GM21367 (cell line): ENCODE results near the gene TOMM7.
"Not testable (repeated sequence)": the region's sequence is repeated elsewhere in the genome, so short reads cannot be mapped to it uniquely, and the experiment has no call there.

Source experiments
- ATAC-seq: cut with Tn5 transposase; IDR thresholded peaks from one replicate; pipeline ENCODE4 v1.9.1; 2021; ENCODE audit not compliant: unreplicated experiment

Gene TOMM7

GRCh38 chr7:22854158-22855048 is 31.8 kb upstream of the TOMM7 start:
- ATAC-seq: peak; percentile 66

GRCh38 chr7:22853674-22854157 is 31.1 kb upstream of the TOMM7 start:
- ATAC-seq: peak; percentile 21

- no peak for ATAC-seq
Measured at GRCh38 chr7:22853138-22853537, 30.5 kb upstream of the TOMM7 start.

- ATAC-seq: no peak
Measured at GRCh38 chr7:22851145-22851544, 28.5 kb upstream of the TOMM7 start.

GRCh38 chr7:22850394-22850793 is 27.7 kb upstream of the TOMM7 start:
- ATAC-seq: not testable (repeated sequence)

GRCh38 chr7:22849662-22850061 is 27.0 kb upstream of the TOMM7 start:
- ATAC-seq: no peak

- ATAC-seq: no peak
Measured at GRCh38 chr7:22849172-22849571, 26.5 kb upstream of the TOMM7 start.

- ATAC-seq: no peak
Measured at GRCh38 chr7:22846961-22847360, 24.3 kb upstream of the TOMM7 start.

GRCh38 chr7:22845221-22845834 is 22.7 kb upstream of the TOMM7 start:
- ATAC-seq: no peak

GRCh38 chr7:22843681-22844309 is 21.1 kb upstream of the TOMM7 start:
- no peak for ATAC-seq

- ATAC-seq: no peak
Measured at GRCh38 chr7:22842973-22843372, 20.3 kb upstream of the TOMM7 start.

- ATAC-seq: no peak
Measured at GRCh38 chr7:22842383-22842941, 19.8 kb upstream of the TOMM7 start.

- ATAC-seq: no peak
Measured at GRCh38 chr7:22841954-22842353, 19.3 kb upstream of the TOMM7 start.

- ATAC-seq: no peak
Measured at GRCh38 chr7:22837308-22837707, 14.7 kb upstream of the TOMM7 start.

GRCh38 chr7:22836506-22836905 is 13.9 kb upstream of the TOMM7 start:
- ATAC-seq: not testable (repeated sequence)

GRCh38 chr7:22833957-22834356 is 11.3 kb upstream of the TOMM7 start:
- ATAC-seq: no peak

- no peak for ATAC-seq
Measured at GRCh38 chr7:22833113-22833855, 10.6 kb upstream of the TOMM7 start.

GRCh38 chr7:22832401-22832800 is 9.8 kb upstream of the TOMM7 start:
- ATAC-seq: no peak

- no peak for ATAC-seq
Measured at GRCh38 chr7:22831602-22832305, 9.1 kb upstream of the TOMM7 start.

GRCh38 chr7:22827563-22827962 is 4.9 kb upstream of the TOMM7 start:
- ATAC-seq: no peak
